ENCODE results near the gene ZC3H11A.

ZC3H11A gene

GRCh38 chr1:203769505-203770343, 25.7 kb upstream of the ZC3H11A start:
- Mint-ChIP-seq H3K27me3 (ENCODE audit: low read depth, poor library complexity) (peaks cover 16% of the 10 kb centered on the region), H3K27ac (peak overlapping the region; percentile 85), H3K4me3 (no peak overlapping the region), H3K9me3 (no peaks in the 10 kb centered on the region), H3K36me3 (ENCODE audit: low read depth) (no peaks in the 10 kb centered on the region), H3K4me1 (peaks cover 50% of the 10 kb centered on the region)
- peak; percentile 7 for DNase-seq
- TF ChIP-seq CTCF (IDR thresholded peaks at IDR 0.05): no peak

GRCh38 chr1:203771901-203772301, 23.5 kb upstream of the ZC3H11A start:
- TF ChIP-seq CTCF (IDR thresholded peaks at IDR 0.05): no peak
- Mint-ChIP-seq H3K4me3 (no peak overlapping the region), H3K36me3 (ENCODE audit: low read depth) (no peaks in the 10 kb centered on the region), H3K27ac (no peak overlapping the region), H3K27me3 (ENCODE audit: low read depth, poor library complexity) (peaks cover 8% of the 10 kb centered on the region), H3K9me3 (no peaks in the 10 kb centered on the region), H3K4me1 (peaks cover 44% of the 10 kb centered on the region)
- DNase-seq: no peak

- Mint-ChIP-seq H3K27me3 (ENCODE audit: low read depth, poor library complexity) (peaks cover 8% of the 10 kb centered on the region), H3K4me1 (peaks cover 44% of the 10 kb centered on the region), H3K9me3 (no peaks in the 10 kb centered on the region), H3K4me3 (no peak overlapping the region), H3K36me3 (ENCODE audit: low read depth) (no peaks in the 10 kb centered on the region), H3K27ac (no peak overlapping the region)
- TF ChIP-seq CTCF (IDR thresholded peaks at IDR 0.05): no peak
- no peak for DNase-seq
Observed at GRCh38 chr1:203772836-203773235, 22.6 kb upstream of the ZC3H11A start.

GRCh38 chr1:203776636-203777035, 18.8 kb upstream of the ZC3H11A start:
- Mint-ChIP-seq H3K4me1 (peaks cover 14% of the 10 kb centered on the region), H3K4me3 (no peak overlapping the region), H3K9me3 (no peaks in the 10 kb centered on the region), H3K27me3 (ENCODE audit: low read depth, poor library complexity) (no peaks in the 10 kb centered on the region), H3K27ac (no peak overlapping the region), H3K36me3 (ENCODE audit: low read depth) (no peaks in the 10 kb centered on the region)
- no peak for DNase-seq
- no peak for TF ChIP-seq CTCF (IDR thresholded peaks at IDR 0.05)

GRCh38 chr1:203777596-203777995, 17.8 kb upstream of the ZC3H11A start:
- DNase-seq: no peak
- Mint-ChIP-seq H3K36me3 (ENCODE audit: low read depth) (no peaks in the 10 kb centered on the region), H3K9me3 (no peaks in the 10 kb centered on the region), H3K4me1 (peaks cover 9% of the 10 kb centered on the region), H3K4me3 (no peak overlapping the region), H3K27me3 (ENCODE audit: low read depth, poor library complexity) (no peaks in the 10 kb centered on the region), H3K27ac (no peak overlapping the region)
- no peak for TF ChIP-seq CTCF (IDR thresholded peaks at IDR 0.05)

GRCh38 chr1:203778146-203778545, 17.3 kb upstream of the ZC3H11A start:
- no peak for TF ChIP-seq CTCF (IDR thresholded peaks at IDR 0.05)
- no peaks in the 10 kb centered on the region for H3K9me3 Mint-ChIP-seq
- H3K36me3 Mint-ChIP-seq (ENCODE audit: low read depth): no peaks in the 10 kb centered on the region
- H3K27ac Mint-ChIP-seq: no peak overlapping the region
- no peak overlapping the region for H3K4me3 Mint-ChIP-seq
- no peaks in the 10 kb centered on the region for H3K27me3 Mint-ChIP-seq (ENCODE audit: low read depth, poor library complexity)
- no peak for DNase-seq
- peaks cover 9% of the 10 kb centered on the region for H3K4me1 Mint-ChIP-seq
